HFFc6 (cell line): ENCODE data around the gene CNNM1. TPM values are rescaled to one million over a fixed set of nuclear protein-coding genes. Genes with fewer than 3 reads are reported as not detected.

Experiments used
- DNase-seq: peaks from one replicate; pipeline ENCODE4 v3.0.0-alpha.2; 2018
- H3K27ac Mint-ChIP-seq: 2 replicates; pipeline ENCODE4 v1.8.0; 2020; ENCODE audit warnings: mild to moderate bottlenecking, mixed read lengths
- H3K27me3 Mint-ChIP-seq: 2 replicates; pipeline ENCODE4 v1.8.0; 2021; ENCODE audit warnings: mild to moderate bottlenecking, moderate library complexity, mixed read lengths; ENCODE audit not compliant: insufficient read depth
- H3K36me3 Mint-ChIP-seq: 2 replicates; pipeline ENCODE4 v1.8.0; 2021; ENCODE audit warnings: low read depth, mixed read lengths
- H3K4me1 Mint-ChIP-seq: 2 replicates; pipeline ENCODE4 v1.8.0; 2020; ENCODE audit warnings: low read depth, mixed read lengths
- H3K4me3 Mint-ChIP-seq: 2 replicates; pipeline ENCODE4 v1.8.0; 2020; ENCODE audit warnings: mild to moderate bottlenecking, moderate library complexity, mixed read lengths
- H3K9me3 Mint-ChIP-seq: 2 replicates; pipeline ENCODE4 v1.8.0; 2020; ENCODE audit warnings: mild to moderate bottlenecking, mixed read lengths
- CTCF ChIP-seq: fragments of 200-600 bp; sonication (generic); IDR thresholded peaks from 2 replicates; pipeline ENCODE4 v1.5.0; 2021; ENCODE audit warnings: antibody characterized with exemption, mild to moderate bottlenecking
- total RNA-seq, 6 experiments: library from RNA; stranded (reverse); fragmentation: NEBNext Ultra II Directional; extraction: Animal tissue kit (Norgen Biotek cat#: 25700); gene quantifications; 2 replicates in 1 of 6; 3 replicates in 5 of 6; pipeline ENCODE4 v1.2.3, GENCODE V29; 2021

Gene CNNM1
- total RNA-seq, 6 experiments from 2014 or later = 3.0 to 4.6 (median 3.3) TPM

GRCh38 chr10:99438890-99439289 is 109.7 kb downstream of the CNNM1 start:
- Mint-ChIP-seq H3K27ac (no peak overlapping the region), H3K27me3 (no peaks in the 10 kb centered on the region), H3K4me3 (no peak overlapping the region), H3K4me1 (no peaks in the 10 kb centered on the region), H3K36me3 (no peaks in the 10 kb centered on the region), H3K9me3 (no peaks in the 10 kb centered on the region)
- no peak for DNase-seq
- TF ChIP-seq CTCF = no peak

GRCh38 chr10:99442394-99442793 is 113.2 kb downstream of the CNNM1 start:
- no peak for TF ChIP-seq CTCF

DNA sequence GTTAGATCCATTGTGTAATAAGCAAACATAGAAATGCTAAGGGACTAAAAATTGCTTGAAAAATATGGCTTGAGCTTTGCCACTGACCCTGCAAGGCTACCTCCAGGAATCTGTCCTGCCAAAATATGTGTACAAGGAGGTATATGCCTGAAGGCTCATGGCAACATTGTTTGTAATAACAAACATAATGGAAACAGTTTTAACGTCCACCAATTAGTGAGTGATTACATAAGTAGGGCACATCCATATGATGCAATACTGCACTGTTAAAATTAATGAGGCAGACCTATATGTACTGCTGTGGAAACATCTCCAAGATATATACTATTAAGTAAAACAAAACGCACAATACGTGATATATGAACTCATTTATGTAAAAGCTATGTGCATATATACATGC is 114.3 kb downstream of the CNNM1 start:
- Mint-ChIP-seq H3K4me1 (no peaks in the 10 kb centered on the region), H3K9me3 (no peaks in the 10 kb centered on the region), H3K27me3 (peaks cover 16% of the 10 kb centered on the region), H3K27ac (no peak overlapping the region), H3K4me3 (no peak overlapping the region), H3K36me3 (no peaks in the 10 kb centered on the region)
- no peak for DNase-seq
- TF ChIP-seq CTCF = no peak

More at GRCh38 chr10:99442394-99442793, 113.2 kb downstream of the CNNM1 start:
- Mint-ChIP-seq H3K4me1 (no peaks in the 10 kb centered on the region), H3K27ac (no peak overlapping the region), H3K4me3 (no peak overlapping the region), H3K27me3 (peaks cover 16% of the 10 kb centered on the region), H3K36me3 (no peaks in the 10 kb centered on the region), H3K9me3 (no peaks in the 10 kb centered on the region)
- no peak for DNase-seq

Other genes with a start within 250 kb of the CNNM1 start
- gene HPSE2, start 93.5 kb upstream of the CNNM1 start, total RNA-seq = under 1 TPM in 2 of 6 experiments, not detected in 4; 0.05 to 0.09 TPM
- 10 to 100 TPM; 34.9 to 42.0 (median 41.6) TPM for gene GOT1, start 101.3 kb downstream of the CNNM1 start, total RNA-seq
- not detected for gene NKX2-3, start 203.6 kb downstream of the CNNM1 start, total RNA-seq